Measurements from ENCODE around the gene ZNF2. TPM values are rescaled to one million over a fixed set of nuclear protein-coding genes. Genes with fewer than 3 reads are reported as not detected.
A peak's percentile ranks its signal among the peaks of the same experiment; 100 is the strongest.

Gene ZNF2
- polyA plus RNA-seq (2013, experiment 1 of 2; ENCODE audit: insufficient read length), result 2.9 TPM
- polyA plus RNA-seq (2013, experiment 2 of 2; ENCODE audit: insufficient read length), result 3.4 TPM

DNA sequence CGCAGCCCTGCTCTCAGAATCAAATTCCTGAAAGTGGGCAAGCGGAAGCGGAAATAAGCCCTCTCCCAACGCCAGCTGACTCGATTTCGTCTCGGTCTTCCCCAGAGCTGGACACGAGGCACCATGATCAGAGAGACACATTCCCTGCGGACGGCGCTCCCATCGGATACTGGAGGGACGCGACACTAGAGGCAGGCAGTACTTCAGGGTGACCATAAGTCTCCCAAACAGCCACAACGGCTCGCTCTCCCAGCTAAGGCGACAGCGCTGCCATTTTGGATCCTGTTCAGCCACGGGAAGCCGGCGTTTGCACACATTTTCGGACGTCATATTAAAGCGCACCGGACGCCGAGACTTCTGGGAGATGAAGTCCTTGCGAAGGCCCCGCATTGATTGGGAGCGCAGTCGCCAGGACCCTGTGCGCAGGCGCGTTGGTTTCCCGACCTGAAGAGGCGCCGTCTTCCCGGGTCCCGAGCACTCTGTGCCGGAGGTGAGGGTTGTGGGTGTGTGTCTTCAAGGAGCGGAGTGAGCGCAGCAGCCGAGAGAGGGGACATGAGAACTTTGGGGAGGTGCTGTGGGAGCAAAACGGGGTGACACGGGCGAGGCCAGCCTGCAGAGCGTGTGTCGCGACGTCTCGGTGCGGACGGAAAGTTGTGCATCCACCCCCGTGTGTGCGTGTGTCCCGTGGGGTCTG is at the start of gene ZNF2:
TSS of gene ZNF2 (plus strand) at position 439 of the 694 bp plus-strand sequence. CDS start 10,418 bp downstream, outside the sequence.
- DNase-seq, result peak; percentile 98

DNA sequence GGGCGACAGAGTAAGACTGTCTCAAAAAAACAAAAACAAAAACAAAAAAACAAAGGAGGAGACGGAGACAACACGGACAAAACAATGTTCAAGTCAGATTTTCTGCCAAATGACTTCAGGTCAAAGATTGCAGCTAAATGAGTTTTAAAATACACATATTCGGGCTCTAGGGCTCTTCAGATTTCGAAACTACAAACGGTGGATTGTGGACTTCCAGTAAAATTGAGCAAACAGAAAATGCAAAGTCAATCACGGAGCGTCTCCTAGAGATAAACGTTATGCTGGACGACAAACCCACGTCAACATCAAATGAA is 44.6 kb upstream of the ZNF2 start:
- DNase-seq, result no peak

DNA sequence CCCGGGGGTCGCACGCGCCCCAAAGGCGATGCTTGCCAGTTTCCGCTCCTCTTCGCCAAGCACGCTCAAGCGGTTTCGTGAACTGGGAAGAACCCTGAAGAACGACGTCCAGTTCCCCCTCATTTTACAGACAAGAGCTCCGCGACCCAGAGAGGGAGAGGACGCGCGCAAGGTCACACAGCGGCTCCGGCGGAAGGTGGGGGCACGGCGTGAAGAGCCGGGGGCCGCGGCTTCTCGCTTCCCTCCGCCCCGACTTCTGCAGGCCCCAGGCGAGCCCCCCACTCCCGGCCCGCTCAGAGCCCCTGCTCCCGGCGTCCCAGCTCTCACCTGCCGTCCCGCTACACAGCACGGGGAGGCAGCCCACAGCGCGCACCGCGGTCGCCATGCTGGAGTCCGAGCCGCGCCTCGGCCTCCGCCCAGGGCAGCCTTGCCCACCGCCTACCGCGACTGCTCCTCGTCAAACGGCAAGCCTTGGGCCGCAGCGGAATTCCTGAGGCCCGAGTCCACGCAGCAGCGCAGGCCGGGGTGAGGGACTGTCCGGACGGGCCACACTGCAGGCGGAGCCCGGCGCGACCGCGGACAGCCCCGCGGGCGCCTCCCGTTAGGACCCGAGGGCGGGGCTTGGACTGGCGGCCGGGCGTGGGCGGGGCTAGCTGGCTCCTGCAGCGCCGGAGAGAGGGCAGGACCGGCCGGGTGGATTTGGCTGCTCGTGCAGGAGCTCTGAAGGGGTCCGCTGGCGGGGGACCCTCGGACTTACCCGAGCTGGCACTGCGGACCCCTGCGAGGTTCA is 44.0 kb upstream of the ZNF2 start, which contains the start of gene MRPS5:
TSS of gene MRPS5 (minus strand) at position 402 of the 790 bp plus-strand sequence. CDS start at position 385, 17 bp downstream.
- peak; percentile 69 for DNase-seq

DNA sequence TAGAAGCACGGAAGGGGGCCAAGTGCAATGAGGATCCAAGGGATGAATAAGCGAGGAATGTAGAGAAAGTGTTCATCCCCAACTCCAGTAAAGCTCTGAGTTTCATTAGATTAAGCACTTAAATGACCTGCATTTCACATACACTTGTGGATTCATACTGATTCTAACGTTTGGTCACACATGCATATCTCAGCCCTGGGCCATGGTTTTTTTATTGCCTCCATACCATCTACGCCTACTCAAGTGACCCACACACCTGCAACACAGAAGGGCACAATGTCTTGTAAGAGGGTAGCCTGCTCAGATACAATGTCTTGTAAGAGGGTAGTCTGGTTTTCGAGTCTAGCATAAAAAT is 43.4 kb upstream of the ZNF2 start:
- DNase-seq, result no peak

DNA sequence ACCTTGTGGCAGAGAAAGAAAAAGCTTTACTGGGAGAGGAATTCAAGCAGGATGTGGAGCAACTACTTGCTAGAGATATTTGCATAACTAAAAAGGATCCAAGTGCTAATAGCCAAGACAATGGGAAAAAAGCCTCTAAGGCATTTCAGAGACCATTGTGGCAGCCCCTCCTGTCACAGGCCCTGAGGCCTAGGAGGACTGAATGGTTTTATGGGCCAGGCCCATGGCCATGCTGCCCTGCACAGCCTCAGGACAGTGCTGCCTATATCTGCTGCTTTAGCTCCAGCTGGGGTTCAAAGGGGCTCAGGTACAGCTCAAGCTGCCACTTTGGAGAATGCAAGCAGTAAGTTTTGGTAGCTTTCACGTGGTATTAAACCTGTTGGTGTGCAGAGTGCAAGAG is 26.9 kb upstream of the ZNF2 start:
- no peak for DNase-seq

DNA sequence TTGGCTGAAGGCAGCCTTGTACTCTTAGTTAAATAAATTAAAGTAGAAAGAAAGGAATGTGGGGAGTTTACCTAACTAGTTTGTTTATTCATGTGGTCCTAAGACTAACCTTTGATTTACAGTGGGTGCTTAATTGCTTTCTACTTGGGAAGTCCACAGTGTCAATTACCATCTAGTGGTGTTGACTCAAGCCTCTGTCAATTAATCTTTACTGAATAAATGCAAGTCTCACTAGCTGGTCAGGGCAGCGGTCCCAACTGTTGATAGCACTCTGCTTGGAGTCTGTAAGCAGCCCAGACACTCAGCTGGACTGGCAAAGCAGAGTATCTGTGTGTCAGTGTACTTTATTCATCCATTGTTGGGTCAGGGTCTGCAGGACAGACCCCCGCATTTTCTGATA is 21.8 kb upstream of the ZNF2 start:
- no peak for DNase-seq

DNA sequence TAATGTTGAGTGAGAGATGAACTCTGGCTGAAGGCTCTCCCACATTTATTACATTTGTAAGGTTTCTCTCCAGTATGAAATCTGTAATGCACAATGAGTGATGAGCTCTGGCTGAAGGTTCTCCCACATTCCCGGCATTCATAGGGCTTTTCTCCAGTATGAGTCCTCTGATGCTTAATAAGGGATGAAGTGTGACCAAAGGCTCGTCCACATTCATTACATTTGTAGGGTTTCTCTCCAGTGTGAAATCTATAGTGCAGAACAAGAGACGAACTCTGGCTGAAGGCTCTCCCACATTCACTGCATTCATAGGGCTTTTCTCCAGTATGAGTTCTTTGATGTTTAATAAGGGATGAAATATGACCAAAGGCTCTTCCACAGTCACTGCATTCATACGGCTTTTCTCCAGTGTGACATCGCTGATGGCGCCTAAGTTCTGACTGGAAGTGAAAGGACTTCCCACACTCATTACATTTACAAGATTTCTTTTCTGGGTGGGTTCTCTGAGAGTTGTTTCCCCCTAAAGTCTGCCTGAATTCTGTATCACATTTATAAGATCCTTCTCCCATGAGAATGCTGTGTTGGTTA is 16.1 kb upstream of the ZNF2 start:
- DNase-seq, result peak; percentile 3

DNA sequence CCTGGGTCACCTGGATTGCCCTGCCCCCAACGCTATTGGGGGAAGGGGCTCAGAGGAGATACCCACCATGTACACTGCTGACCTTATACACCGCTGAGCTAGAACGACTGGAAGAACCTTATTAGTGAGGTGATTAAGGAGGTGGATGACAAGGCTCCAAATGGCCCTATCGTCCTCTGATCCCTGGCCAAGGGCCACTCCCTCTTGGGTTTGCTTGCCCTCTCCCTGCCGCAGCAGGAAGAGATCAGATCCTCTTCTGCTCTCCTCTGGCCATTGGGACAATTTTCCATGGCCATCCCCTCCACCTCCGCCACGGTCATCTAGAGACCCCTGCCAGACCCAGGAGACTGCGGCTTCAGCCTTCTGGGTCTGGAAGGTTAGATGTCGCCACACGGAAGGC is 7.2 kb upstream of the ZNF2 start:
- DNase-seq, result no peak

DNA sequence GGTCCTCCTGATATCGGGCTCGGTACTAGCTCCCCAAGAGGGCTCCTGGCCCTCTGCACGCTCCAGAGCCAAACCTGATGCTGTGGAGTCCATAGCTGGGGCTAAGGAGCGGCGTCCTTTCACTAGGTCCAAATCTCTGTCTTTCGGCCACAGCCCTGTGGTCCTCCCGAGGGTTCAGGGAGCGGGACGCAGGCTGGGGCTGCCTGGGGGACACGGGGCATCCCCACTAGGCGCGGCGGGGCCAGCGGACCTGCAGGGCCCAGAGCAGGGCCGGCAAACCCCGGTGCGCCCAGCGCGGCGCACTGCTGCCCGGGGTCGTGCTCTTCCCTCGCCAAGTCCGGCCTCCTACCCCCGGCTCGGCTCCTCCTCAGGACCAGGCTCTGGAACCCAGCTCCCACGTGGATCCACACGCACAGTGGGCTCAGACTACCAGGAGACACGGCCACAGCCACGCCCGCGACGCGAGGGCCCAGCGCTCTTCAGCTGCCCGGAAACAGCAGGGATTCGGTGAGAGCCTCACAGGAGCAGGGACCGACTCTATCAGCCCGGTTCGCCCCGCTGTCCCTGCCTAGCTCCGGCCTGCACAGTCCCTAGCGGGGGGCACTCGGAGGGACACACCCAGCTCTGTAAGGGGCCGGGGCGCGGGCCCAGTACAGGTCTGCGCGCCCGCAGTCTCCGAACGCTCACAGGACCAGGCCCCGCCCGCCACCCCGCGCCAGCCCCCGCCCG is 6.6 kb upstream of the ZNF2 start:
- peak; percentile 43 for DNase-seq

DNA sequence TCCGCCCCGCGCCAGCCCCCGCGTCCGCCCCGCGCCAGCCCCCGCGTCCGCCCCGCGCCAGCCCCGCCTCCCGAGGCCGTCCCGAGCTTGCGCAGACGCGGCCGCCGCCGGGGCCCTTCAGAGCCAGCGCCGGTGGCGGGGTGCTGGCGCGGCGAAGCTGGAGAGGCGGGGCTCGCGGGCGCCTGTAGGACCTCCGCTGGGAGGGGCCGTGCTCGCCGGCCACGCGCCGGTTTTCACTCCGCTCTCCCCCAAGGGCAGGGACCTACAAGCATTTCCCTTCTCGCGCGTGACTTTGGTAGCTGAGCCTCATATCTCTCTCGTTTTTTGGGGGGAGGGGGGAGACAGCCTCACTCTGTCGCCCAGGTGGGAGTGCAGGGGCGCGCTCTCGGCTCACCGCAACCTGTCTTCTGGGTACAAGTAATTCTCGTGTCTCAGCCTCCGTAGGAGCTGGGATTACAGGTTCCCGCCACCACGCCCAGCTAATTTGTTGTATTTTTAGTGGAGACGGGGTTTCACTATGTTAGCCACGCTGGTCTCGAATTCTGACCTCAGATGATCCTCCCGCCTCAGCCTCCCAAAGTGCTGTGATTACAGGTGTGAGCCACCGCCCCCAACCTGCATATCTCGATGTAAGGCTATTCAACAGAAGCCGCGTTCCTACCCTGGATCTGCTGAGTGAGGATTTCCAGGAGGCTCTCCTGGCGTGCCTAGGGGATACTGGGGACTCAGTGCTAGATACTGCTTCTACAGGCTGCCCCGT is 5.7 kb upstream of the ZNF2 start, which contains the start of gene ZNF514:
TSS of gene ZNF514 (minus strand) at position 159 of the 760 bp plus-strand sequence. CDS start 6,595 bp downstream, outside the sequence.
- peak; percentile 72 for DNase-seq

DNA sequence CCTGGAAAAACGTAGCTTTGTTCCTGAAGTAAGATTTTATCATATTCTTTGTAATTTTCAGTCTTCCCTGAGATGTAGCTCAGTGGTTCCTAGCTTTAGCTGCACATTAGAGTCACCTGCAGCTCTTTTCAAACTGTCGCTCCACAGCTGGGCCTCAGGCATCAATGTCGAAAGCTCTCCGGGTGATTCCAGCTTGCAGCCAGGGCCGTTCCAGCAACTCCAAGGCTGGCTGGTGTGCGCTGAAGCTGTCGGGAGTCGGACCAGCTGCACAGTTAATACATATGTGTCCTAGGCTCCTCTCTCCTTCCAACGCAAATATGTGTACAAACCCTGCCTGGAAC is 609 bp upstream of the ZNF2 start:
- no peak for DNase-seq

DNA sequence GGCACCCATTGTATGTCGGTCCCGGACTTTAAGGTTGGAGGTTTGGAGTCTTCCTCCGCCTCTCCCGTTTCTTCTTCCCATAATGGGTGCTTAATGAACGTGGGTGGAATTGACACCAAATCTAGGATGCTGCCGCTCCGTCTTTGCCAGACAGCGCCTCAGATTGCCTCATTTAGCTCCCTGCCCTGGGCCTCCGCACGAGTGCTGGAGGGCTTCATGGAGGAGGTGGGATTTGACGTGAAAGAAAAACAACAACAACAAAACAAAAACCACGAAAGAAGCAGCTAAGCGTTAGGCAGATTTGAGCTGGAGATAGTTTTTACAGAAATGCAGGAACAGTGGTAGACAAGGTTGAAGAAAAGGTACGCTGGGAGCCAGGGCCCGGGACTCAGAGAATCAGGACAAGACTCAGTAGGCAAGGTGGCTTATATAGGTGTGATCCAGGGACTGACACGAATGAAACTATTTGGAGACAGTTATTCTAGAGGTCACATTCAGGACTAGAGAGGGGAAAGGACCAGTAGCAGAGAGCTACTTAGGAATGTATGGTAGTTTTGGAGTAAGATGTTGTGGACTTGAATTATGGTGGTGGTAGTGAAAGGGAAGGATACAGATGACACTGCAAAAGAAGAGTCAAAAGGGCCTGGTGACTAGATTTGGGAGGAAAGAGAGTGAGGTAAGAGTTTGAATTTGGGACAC is 605 bp downstream of the ZNF2 start:
- no peak for DNase-seq

DNA sequence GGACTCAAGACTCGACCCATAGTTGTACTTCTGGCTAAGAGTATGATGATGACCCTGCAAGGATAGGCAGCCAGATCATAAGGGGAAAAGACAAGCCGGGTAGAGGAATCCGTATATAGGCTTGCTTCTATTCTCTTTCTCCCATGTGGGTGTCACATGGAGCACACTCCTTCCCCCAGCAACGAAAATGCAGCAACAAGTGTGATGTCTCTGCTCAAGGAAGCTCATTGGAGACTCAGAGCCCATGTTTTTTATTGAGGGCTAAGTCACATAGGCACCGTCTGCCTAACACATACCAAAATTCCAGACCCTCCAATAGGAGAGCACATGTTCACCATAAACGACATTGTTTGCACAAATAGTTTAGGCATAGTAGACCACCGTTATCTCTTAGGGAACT is 6.3 kb downstream of the ZNF2 start:
- no peak for DNase-seq

DNA sequence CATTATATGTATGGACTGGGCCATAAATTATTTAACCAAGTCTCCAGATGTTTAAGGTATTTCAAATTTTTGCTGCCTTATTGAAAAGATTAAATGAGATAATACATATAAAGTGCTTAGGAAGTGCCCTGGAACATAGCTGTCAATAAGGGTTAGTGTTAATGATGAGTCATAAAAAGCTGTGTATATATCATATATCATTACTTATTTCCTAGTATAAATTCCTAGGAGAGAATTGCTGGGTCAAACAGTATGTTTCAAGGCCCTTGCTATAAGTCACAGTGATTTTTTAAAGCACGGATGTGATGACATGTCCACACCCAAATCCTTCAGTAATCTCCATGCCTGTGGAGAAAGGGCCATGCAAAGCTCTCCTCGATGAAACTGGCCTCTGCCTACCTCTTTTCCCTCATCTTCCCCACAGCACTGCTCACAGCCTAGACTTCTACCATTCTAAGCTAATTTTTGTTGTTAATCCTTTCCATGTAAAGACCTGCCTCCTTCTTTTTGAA is 8.5 kb downstream of the ZNF2 start:
- no peak for DNase-seq

DNA sequence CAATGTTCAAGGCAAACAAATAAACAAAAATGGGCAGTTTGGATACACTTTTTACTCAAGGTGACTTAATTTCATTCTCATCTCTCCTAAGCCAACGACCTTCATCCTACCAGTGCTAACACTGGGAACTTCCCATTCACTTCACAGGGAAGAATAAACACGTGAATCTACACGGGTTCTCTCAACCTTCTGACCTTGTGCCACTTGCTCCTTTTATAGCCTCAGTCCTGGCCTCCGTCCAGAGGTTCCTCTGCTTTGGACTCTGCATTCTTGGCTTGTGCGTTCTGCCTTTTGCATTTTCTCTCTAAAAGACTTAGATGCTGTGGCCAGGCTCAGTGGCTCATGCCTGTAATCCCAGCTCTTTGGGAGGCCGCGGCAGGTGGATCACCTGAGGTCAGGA is 13.8 kb downstream of the ZNF2 start:
- no peak for DNase-seq

DNA sequence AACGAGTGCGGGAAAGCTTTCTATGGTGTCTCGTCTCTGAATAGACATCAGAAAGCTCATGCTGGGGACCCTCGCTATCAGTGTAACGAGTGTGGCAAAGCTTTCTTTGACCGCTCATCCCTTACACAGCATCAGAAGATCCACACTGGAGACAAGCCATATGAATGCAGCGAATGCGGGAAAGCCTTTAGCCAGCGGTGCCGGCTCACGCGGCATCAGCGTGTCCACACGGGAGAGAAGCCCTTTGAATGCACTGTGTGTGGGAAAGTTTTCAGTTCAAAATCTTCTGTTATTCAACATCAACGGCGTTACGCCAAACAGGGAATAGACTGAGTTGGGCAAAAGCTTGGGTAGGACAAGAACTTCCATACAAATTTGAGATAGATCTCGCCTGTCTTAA is 16.2 kb downstream of the ZNF2 start:
- no peak for DNase-seq

DNA sequence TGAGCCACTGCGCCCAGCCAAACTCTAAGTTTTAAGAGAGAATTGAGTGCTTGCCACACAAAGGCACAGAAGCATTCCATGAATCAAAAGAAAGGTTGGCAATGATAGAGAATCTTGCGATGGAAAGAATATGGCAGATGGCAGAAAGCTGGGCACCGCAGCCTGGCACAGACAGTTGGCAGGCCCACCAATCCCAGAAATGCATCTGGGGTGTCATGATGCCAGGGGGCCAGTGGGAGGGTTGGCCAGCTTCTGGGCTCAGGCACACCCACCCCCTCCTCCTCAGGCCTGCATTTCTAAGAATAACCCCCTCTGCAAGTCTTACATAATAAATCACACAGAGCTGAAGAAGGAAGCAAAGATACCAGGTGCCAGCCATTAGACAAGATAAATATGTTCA is 19.6 kb downstream of the ZNF2 start:
- DNase-seq, result no peak

DNA sequence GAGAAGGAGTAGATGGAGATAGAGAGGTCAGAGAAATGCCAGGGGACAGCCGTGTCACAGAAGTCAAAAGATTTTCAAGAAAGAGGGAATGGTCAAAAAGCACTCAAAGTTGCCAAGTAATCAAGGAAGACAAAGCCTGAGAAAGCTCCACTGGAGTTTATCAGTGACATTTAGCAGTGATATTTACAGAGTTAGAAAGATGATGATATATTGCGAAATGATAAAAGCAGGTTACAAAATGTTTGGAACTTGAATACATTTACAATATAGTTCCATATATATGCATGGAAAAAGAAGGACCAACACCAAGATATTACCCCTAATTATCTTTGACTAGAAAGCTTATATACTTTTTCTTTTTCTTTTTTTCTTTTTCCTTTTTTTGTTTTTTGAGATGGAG is 20.4 kb downstream of the ZNF2 start:
- DNase-seq, result no peak

DNA sequence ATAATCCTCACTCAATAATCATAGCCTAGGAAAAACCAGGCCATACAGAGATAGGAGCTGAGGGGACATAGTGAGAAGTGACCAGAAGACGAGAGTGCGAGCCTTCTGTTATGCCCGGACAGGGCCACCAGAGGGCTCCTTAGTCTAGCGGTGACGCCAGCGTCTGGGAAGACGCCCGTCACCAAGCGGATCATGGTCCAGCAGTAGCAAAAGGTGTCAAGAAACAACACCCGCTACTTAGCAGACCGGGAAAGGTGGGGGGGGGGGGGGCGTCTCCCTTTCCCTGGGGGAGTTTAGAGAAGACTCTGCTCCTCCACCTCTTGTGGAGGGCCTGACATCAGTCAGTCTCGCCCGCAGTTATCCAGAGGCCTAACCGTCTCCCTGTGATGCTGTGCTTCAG is 27.3 kb downstream of the ZNF2 start:
- peak; percentile 19 for DNase-seq

DNA sequence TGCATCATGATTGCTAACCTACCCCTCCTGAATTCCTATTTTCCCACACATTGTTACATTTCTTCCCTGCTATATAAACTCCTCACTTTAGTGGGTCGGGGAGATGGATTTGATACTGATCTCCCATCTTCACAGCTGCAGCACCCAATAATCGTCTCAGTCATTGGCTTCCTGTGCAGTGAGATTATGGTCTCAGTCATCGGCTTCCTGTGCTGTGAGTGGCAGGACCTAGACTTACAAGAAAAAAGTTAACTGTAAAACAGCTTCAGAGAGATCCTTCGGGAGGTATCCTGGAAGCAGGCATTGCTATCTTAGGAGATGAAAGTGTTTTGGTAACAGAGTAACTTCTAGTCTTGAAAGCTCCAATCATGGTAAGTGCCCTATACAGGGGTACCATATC is 38.3 kb downstream of the ZNF2 start:
- DNase-seq, result no peak

DNA sequence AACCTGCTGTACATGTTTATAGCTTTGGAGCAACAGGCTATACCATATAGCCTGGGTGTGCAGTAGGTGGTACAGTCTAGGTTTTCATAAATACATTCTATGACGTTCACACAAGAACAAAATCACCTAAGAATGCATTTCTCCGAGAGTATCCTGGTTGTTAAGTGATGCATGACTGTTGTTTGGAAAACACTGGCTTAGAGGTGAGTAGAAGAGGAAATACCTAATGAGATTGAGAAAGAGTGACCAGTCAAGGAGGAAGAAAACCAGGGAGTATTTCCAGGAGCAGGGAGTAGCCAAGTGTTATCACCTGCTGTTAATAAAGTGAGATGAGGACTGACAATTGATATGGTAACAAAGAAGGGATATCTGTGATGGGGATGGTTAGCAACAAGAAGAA is 38.8 kb downstream of the ZNF2 start:
- DNase-seq, result no peak

All from fibroblast of skin of back (primary cell).